GM12878 (cell line): ENCODE data around the gene MZT2A.
"Not testable (repeated sequence)": the region's sequence is repeated elsewhere in the genome, so short reads cannot be mapped to it uniquely, and the experiment has no call there.

Experiments
- EZH2 ChIP-seq: IDR thresholded peaks from 2 replicates; pipeline ENCODE4 v1.6.1; 2012; ENCODE audit warnings: low read depth, mild to moderate bottlenecking, control low read depth, inconsistent platforms, low read length, borderline replicate concordance; ENCODE audit not compliant: control insufficient read depth
- FOS ChIP-seq: IDR thresholded peaks from 3 replicates; pipeline ENCODE4 v1.6.1; 2011; ENCODE audit warnings: borderline replicate concordance; ENCODE audit not compliant: insufficient read length; ENCODE audit errors: extremely low read depth
- NR2C2 ChIP-seq: IDR thresholded peaks from 2 replicates; pipeline ENCODE4 v1.6.1; 2011; ENCODE audit warnings: borderline replicate concordance, low read depth; ENCODE audit not compliant: control insufficient read depth, insufficient read length
- NRF1 ChIP-seq: conservative IDR thresholded peaks from 2 replicates; pipeline ENCODE4 v1.6.1; 2011; ENCODE audit warnings: mild to moderate bottlenecking, low read depth, low read length, improper control_type of control experiment
- POLR2A ChIP-seq: IDR thresholded peaks from 2 replicates; pipeline ENCODE4 v1.6.1; 2011; ENCODE audit warnings: low read depth, mild to moderate bottlenecking, low read length
- TAF1 ChIP-seq: IDR thresholded peaks from 2 replicates; pipeline ENCODE4 v1.6.1; 2011; ENCODE audit warnings: mild to moderate bottlenecking, low read depth, low read length, borderline replicate concordance
- ZNF274 ChIP-seq: IDR thresholded peaks from one replicate; pipeline ENCODE4 v1.8.0; 2011; ENCODE audit not compliant: insufficient read length, insufficient read depth
- TF ChIP-seq, protein P1 (sequence below): IDR thresholded peaks from 2 replicates; pipeline ENCODE4 v1.6.1; 2012; ENCODE audit warnings: low read depth, low read length, improper control_type of control experiment
- TF ChIP-seq, protein P2 (sequence below), 3 experiments: IDR thresholded peaks in 2 of 3; conservative IDR thresholded peaks in 1 of 3; 2 replicates each; pipeline ENCODE4 v1.5.1; 2011; ENCODE audit warnings: low read depth in 3 of 3, low read length in 3 of 3, mild to moderate bottlenecking in 3 of 3, control low read depth in 2 of 3, moderate library complexity in 2 of 3, inconsistent platforms in 1 of 3, mixed read lengths in 1 of 3; ENCODE audit not compliant: control insufficient read depth in 2 of 3, insufficient read depth in 1 of 3; ENCODE audit errors: extremely low read depth in 1 of 3
- TF ChIP-seq, protein P3 (sequence below): IDR thresholded peaks from 2 replicates; pipeline ENCODE4 v1.6.1; 2012; ENCODE audit warnings: mild to moderate bottlenecking, low read depth, low read length
- TF ChIP-seq, protein P4 (sequence below): IDR thresholded peaks from 2 replicates; pipeline ENCODE4 v1.6.1; 2011; ENCODE audit warnings: low read depth, low read length, improper control_type of control experiment, borderline replicate concordance
- TF ChIP-seq, protein P5 (sequence below): IDR thresholded peaks from 2 replicates; pipeline ENCODE4 v1.6.1; 2012; ENCODE audit warnings: low read length, inconsistent platforms

DNA sequence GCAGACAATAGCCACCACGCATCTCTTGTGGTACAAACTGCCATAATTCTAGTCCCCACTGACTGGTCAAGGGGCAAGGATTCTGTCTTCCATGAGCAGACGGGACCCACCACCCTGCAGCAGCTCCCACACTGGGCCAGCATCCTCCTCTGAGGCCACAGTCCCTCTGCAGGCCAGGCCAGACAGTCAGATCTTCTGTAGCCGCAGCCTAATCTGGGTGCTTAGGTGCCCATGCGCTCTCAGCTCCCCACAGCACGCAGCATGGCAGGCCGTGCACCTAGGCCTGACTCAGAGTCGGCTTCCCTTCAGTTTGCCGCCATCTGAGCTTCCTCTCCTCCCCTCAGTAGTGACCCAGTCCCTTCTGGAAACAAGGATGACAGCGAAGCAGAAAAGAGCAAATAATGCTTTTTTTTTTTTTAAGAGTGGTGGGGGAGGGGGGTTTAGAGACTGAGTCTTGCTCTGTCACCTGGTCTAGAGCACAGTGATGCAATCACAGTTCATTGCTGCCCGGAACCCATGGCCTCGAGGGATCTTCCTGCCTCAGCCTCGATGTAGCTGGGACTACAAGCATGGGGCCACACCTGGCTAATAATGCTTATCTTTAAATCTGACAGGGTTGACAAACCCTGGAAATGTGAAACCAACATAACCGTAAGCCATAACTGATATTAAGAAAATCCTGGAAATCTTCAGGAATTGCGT, 5.8 kb downstream of the MZT2A start:
- not testable (repeated sequence) for TF ChIP-seq ZNF274, NR2C2, FOS, EZH2, POLR2A, NRF1, TAF1
- TF ChIP-seq, protein P1, sequence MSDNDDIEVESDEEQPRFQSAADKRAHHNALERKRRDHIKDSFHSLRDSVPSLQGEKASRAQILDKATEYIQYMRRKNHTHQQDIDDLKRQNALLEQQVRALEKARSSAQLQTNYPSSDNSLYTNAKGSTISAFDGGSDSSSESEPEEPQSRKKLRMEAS: not testable (repeated sequence)
- TF ChIP-seq, protein P2, sequence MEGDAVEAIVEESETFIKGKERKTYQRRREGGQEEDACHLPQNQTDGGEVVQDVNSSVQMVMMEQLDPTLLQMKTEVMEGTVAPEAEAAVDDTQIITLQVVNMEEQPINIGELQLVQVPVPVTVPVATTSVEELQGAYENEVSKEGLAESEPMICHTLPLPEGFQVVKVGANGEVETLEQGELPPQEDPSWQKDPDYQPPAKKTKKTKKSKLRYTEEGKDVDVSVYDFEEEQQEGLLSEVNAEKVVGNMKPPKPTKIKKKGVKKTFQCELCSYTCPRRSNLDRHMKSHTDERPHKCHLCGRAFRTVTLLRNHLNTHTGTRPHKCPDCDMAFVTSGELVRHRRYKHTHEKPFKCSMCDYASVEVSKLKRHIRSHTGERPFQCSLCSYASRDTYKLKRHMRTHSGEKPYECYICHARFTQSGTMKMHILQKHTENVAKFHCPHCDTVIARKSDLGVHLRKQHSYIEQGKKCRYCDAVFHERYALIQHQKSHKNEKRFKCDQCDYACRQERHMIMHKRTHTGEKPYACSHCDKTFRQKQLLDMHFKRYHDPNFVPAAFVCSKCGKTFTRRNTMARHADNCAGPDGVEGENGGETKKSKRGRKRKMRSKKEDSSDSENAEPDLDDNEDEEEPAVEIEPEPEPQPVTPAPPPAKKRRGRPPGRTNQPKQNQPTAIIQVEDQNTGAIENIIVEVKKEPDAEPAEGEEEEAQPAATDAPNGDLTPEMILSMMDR (IDR thresholded peaks at IDR 0.05 in 2 of 3, conservative IDR thresholded peaks at IDR 0.05 in 1 of 3; ENCODE audit: control insufficient read depth in 2 of 3, extremely low read depth in 1 of 3, insufficient read depth in 1 of 3, low read depth in 3 of 3, low read length in 3 of 3): not testable (repeated sequence)
- TF ChIP-seq, protein P3, sequence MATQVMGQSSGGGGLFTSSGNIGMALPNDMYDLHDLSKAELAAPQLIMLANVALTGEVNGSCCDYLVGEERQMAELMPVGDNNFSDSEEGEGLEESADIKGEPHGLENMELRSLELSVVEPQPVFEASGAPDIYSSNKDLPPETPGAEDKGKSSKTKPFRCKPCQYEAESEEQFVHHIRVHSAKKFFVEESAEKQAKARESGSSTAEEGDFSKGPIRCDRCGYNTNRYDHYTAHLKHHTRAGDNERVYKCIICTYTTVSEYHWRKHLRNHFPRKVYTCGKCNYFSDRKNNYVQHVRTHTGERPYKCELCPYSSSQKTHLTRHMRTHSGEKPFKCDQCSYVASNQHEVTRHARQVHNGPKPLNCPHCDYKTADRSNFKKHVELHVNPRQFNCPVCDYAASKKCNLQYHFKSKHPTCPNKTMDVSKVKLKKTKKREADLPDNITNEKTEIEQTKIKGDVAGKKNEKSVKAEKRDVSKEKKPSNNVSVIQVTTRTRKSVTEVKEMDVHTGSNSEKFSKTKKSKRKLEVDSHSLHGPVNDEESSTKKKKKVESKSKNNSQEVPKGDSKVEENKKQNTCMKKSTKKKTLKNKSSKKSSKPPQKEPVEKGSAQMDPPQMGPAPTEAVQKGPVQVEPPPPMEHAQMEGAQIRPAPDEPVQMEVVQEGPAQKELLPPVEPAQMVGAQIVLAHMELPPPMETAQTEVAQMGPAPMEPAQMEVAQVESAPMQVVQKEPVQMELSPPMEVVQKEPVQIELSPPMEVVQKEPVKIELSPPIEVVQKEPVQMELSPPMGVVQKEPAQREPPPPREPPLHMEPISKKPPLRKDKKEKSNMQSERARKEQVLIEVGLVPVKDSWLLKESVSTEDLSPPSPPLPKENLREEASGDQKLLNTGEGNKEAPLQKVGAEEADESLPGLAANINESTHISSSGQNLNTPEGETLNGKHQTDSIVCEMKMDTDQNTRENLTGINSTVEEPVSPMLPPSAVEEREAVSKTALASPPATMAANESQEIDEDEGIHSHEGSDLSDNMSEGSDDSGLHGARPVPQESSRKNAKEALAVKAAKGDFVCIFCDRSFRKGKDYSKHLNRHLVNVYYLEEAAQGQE: not testable (repeated sequence)
- TF ChIP-seq, protein P4, sequence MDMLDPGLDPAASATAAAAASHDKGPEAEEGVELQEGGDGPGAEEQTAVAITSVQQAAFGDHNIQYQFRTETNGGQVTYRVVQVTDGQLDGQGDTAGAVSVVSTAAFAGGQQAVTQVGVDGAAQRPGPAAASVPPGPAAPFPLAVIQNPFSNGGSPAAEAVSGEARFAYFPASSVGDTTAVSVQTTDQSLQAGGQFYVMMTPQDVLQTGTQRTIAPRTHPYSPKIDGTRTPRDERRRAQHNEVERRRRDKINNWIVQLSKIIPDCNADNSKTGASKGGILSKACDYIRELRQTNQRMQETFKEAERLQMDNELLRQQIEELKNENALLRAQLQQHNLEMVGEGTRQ: not testable (repeated sequence)
- TF ChIP-seq, protein P5, sequence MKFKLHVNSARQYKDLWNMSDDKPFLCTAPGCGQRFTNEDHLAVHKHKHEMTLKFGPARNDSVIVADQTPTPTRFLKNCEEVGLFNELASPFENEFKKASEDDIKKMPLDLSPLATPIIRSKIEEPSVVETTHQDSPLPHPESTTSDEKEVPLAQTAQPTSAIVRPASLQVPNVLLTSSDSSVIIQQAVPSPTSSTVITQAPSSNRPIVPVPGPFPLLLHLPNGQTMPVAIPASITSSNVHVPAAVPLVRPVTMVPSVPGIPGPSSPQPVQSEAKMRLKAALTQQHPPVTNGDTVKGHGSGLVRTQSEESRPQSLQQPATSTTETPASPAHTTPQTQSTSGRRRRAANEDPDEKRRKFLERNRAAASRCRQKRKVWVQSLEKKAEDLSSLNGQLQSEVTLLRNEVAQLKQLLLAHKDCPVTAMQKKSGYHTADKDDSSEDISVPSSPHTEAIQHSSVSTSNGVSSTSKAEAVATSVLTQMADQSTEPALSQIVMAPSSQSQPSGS: not testable (repeated sequence)
